Smooth muscle cell (in vitro differentiated cells): ENCODE results near the gene TOR4A. TPM values are rescaled to one million over a fixed set of nuclear protein-coding genes. Genes with fewer than 3 reads are reported as not detected.

Experiments used
- DNase-seq: peaks from one replicate; lab custom pipeline; 2025; ENCODE audit not compliant: unreplicated experiment; lab: John Stamatoyannopoulos, UW
- H2AFZ ChIP-seq: fragments of 200-600 bp; sonication (generic); 2 replicates; pipeline ENCODE4 v1.6.0; 2016; ENCODE audit warnings: antibody characterized with exemption, low read depth, mild to moderate bottlenecking
- H3F3A ChIP-seq: fragments of 200-600 bp; sonication (generic); 2 replicates; pipeline ENCODE4 v1.6.0; 2017; ENCODE audit warnings: antibody characterized with exemption, low read depth
- H3K27ac ChIP-seq: fragments of 200-600 bp; sonication (generic); 2 replicates; pipeline ENCODE4 v1.5.1; 2016; ENCODE audit warnings: low read depth, mild to moderate bottlenecking
- H3K27me3 ChIP-seq: fragments of 200-600 bp; sonication (generic); 2 replicates; pipeline ENCODE4 v1.6.1; 2016; ENCODE audit warnings: low read depth, mild to moderate bottlenecking
- H3K36me3 ChIP-seq: fragments of 200-600 bp; sonication (generic); 2 replicates; pipeline ENCODE4 v1.5.1; 2016; ENCODE audit warnings: low read depth
- H3K4me1 ChIP-seq: fragments of 200-600 bp; sonication (generic); 2 replicates; pipeline ENCODE4 v1.5.1; 2016; ENCODE audit warnings: low read depth
- H3K4me2 ChIP-seq: fragments of 200-600 bp; sonication (generic); 2 replicates; pipeline ENCODE4 v1.6.0; 2016; ENCODE audit warnings: mild to moderate bottlenecking
- H3K4me3 ChIP-seq: fragments of 200-600 bp; sonication (generic); 2 replicates; pipeline ENCODE4 v1.5.1; 2016; ENCODE audit warnings: mild to moderate bottlenecking
- H3K79me2 ChIP-seq: fragments of 200-600 bp; sonication (generic); 2 replicates; pipeline ENCODE4 v1.6.0; 2016; ENCODE audit warnings: low read depth, mild to moderate bottlenecking
- H3K9ac ChIP-seq: fragments of 200-600 bp; sonication (generic); 2 replicates; pipeline ENCODE4 v1.6.0; 2016; ENCODE audit warnings: low read depth
- H3K9me3 ChIP-seq: fragments of 200-600 bp; sonication (generic); replicated peaks from 2 replicates; pipeline ENCODE4 v1.5.1; 2016; ENCODE audit warnings: low read depth
- H4K20me1 ChIP-seq: fragments of 200-600 bp; sonication (generic); 2 replicates; pipeline ENCODE4 v1.6.0; 2016; ENCODE audit warnings: low read depth
- CTCF ChIP-seq: fragments of 200-600 bp; sonication (generic); IDR thresholded peaks from 2 replicates; pipeline ENCODE4 v1.5.1; 2017; ENCODE audit warnings: borderline replicate concordance, mild to moderate bottlenecking, antibody characterized with exemption; ENCODE audit not compliant: insufficient read depth, poor library complexity, severe bottlenecking
- WGBS: methylation state at CpG from one replicate; pipeline ENCODE4 v1.1.7; 2016; ENCODE audit warnings: low lambda C conversion rate; 5-methylcytosine and 5-hydroxymethylcytosine counted together
- polyA plus RNA-seq: library from polyadenylated mRNA; unstranded; fragments of >200 nt; fragmentation: Nextera tagmentation; extraction: Ambion mirVana; gene quantifications from 2 replicates; pipeline ENCODE4 v1.2.1, GENCODE V29; 2016
- total RNA-seq: library from RNA; depleted of rRNA; stranded (reverse); fragments of >200 nt; gene quantifications from 2 replicates; pipeline ENCODE4 v1.2.3, GENCODE V29; 2014

TOR4A gene
- total and polyA plus RNA-seq, 2 experiments from 2014 or later, result 5.5 to 6.3 TPM

- no peak overlapping the region for H3K27ac ChIP-seq
- no peak overlapping the region for H3K9ac ChIP-seq
- H2AFZ ChIP-seq, result no peak overlapping the region
- DNase-seq, result no peak
- no peaks in the 10 kb centered on the region for H3K9me3 ChIP-seq
- no peak overlapping the region for H3K4me2 ChIP-seq
- no peak for TF ChIP-seq CTCF
- no peak overlapping the region for H3K4me3 ChIP-seq
- peaks cover 26% of the 10 kb centered on the region for H3K4me1 ChIP-seq
- H3K27me3 ChIP-seq, result no peaks in the 10 kb centered on the region
- H3F3A ChIP-seq, result no peaks in the 10 kb centered on the region
- no peaks in the 10 kb centered on the region for H4K20me1 ChIP-seq
- WGBS, result 95% methylated on average over 16 of the region's 19 CpGs
- H3K36me3 ChIP-seq, result no peaks in the 10 kb centered on the region
- H3K79me2 ChIP-seq, result no peaks in the 10 kb centered on the region
These were observed 39.6 kb downstream of the TOR4A start for GRCh38 chr9:137317021-137317717.

GRCh38 chr9:137317718-137318511 lies 40.4 kb downstream of the TOR4A start:
- Histone ChIP-seq H3K9me3 (no peaks in the 10 kb centered on the region), H3K4me3 (no peak overlapping the region), H3K27me3 (no peaks in the 10 kb centered on the region), H3K27ac (no peak overlapping the region), H4K20me1 (no peaks in the 10 kb centered on the region), H3F3A (no peaks in the 10 kb centered on the region), H3K4me2 (no peak overlapping the region), H3K79me2 (no peaks in the 10 kb centered on the region), H3K36me3 (no peaks in the 10 kb centered on the region), H2AFZ (no peak overlapping the region), H3K9ac (no peak overlapping the region), H3K4me1 (peaks cover 26% of the 10 kb centered on the region)
- 91% methylated on average over 18 of the region's 24 CpGs for WGBS
- no peak for TF ChIP-seq CTCF
- DNase-seq, result no peak

GRCh38 chr9:137318602-137319001 lies 41.1 kb downstream of the TOR4A start:
- H3K36me3 ChIP-seq, result no peaks in the 10 kb centered on the region
- no peak overlapping the region for H3K9ac ChIP-seq
- WGBS, result 95% methylated on average over 18 of the region's 18 CpGs
- H3K27me3 ChIP-seq, result no peaks in the 10 kb centered on the region
- no peaks in the 10 kb centered on the region for H3F3A ChIP-seq
- no peaks in the 10 kb centered on the region for H3K9me3 ChIP-seq
- H3K4me2 ChIP-seq, result no peak overlapping the region
- no peaks in the 10 kb centered on the region for H4K20me1 ChIP-seq
- DNase-seq, result no peak
- no peak overlapping the region for H2AFZ ChIP-seq
- TF ChIP-seq CTCF, result no peak
- H3K4me3 ChIP-seq, result no peak overlapping the region
- no peaks in the 10 kb centered on the region for H3K79me2 ChIP-seq
- no peak overlapping the region for H3K27ac ChIP-seq
- H3K4me1 ChIP-seq, result peaks cover 26% of the 10 kb centered on the region
